ENCODE results near the gene HSBP1L1. TPM values are rescaled to one million over a fixed set of nuclear protein-coding genes. Genes with fewer than 3 reads are reported as not detected.

The HSBP1L1 gene
- total and polyA plus RNA-seq, 2 of the 13 experiments (the other 11 are each of a cell fraction or from before 2014, with no cell fraction given), result 22.6 to 45.1 TPM

DNA sequence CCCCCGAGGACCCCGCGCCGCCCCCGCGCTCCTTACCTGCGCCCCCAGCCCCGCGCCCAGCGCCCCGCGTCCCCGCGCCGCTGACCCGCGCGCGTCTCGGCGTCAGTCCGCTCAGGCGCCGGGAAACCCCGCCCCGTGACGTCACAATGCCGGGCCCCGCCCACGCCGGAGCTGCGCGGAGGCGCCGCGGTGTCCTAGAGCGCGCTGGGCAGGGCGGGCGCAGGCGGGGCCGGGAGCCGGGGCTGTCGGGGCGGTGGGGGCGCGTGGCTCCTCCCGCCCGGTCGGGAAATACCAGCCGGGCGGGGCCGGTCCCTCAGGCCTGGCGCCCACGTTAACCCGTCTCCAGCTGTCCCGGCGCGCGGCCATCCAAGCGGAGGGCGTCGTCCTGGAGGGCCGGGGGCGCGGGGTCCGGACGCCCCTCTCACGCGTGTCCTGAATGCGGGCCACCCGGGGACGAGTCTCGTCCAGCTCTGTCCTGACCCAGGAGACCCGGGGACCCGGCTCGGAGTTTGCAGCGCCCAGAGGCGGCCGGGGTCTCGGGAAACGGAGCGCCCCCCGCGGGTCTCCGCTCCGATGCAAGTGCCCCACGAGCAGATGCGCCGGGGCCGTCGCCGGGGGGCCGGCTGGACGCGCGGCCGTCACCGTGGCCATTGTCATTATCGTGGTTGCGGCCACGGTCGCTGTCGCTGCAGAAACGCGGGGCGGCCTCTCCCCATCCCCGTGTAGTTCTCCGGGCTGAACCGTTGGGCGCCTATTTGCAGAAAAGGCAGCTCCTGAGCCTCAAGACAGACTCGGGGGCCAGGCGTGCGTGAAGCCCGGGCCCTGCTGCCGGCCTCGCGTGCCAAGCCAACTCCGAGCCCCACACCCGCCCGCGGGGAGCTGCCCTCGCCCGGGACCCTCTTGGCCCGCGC lies 12.6 kb upstream of the HSBP1L1 start, which contains the start of gene SLC66A2 (continued):
- TF ChIP-seq, protein P1, sequence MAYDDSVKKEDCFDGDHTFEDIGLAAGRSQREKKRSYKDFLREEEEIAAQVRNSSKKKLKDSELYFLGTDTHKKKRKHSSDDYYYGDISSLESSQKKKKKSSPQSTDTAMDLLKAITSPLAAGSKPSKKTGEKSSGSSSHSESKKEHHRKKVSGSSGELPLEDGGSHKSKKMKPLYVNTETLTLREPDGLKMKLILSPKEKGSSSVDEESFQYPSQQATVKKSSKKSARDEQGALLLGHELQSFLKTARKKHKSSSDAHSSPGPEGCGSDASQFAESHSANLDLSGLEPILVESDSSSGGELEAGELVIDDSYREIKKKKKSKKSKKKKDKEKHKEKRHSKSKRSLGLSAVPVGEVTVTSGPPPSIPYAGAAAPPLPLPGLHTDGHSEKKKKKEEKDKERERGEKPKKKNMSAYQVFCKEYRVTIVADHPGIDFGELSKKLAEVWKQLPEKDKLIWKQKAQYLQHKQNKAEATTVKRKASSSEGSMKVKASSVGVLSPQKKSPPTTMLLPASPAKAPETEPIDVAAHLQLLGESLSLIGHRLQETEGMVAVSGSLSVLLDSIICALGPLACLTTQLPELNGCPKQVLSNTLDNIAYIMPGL (CRISPR knock-in tag; IDR thresholded peaks at IDR 0.05; ENCODE audit: borderline replicate concordance in 1 of 2, low read depth in 1 of 2), result peak; percentile 24 to 49; a peak in 1 of 4 replicates
- no peak for TF ChIP-seq ZNF101 (CRISPR knock-in tag; IDR thresholded peaks at IDR 0.05; ENCODE audit: borderline replicate concordance, low read depth)
- no peak for TF ChIP-seq POGZ (CRISPR knock-in tag; IDR thresholded peaks at IDR 0.05)
- TF ChIP-seq, protein P2, sequence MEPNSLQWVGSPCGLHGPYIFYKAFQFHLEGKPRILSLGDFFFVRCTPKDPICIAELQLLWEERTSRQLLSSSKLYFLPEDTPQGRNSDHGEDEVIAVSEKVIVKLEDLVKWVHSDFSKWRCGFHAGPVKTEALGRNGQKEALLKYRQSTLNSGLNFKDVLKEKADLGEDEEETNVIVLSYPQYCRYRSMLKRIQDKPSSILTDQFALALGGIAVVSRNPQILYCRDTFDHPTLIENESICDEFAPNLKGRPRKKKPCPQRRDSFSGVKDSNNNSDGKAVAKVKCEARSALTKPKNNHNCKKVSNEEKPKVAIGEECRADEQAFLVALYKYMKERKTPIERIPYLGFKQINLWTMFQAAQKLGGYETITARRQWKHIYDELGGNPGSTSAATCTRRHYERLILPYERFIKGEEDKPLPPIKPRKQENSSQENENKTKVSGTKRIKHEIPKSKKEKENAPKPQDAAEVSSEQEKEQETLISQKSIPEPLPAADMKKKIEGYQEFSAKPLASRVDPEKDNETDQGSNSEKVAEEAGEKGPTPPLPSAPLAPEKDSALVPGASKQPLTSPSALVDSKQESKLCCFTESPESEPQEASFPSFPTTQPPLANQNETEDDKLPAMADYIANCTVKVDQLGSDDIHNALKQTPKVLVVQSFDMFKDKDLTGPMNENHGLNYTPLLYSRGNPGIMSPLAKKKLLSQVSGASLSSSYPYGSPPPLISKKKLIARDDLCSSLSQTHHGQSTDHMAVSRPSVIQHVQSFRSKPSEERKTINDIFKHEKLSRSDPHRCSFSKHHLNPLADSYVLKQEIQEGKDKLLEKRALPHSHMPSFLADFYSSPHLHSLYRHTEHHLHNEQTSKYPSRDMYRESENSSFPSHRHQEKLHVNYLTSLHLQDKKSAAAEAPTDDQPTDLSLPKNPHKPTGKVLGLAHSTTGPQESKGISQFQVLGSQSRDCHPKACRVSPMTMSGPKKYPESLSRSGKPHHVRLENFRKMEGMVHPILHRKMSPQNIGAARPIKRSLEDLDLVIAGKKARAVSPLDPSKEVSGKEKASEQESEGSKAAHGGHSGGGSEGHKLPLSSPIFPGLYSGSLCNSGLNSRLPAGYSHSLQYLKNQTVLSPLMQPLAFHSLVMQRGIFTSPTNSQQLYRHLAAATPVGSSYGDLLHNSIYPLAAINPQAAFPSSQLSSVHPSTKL (CRISPR knock-in tag; IDR thresholded peaks at IDR 0.05), result peak; percentile 13; the same call in 1 of the 2 replicates
- TF ChIP-seq, protein P3, sequence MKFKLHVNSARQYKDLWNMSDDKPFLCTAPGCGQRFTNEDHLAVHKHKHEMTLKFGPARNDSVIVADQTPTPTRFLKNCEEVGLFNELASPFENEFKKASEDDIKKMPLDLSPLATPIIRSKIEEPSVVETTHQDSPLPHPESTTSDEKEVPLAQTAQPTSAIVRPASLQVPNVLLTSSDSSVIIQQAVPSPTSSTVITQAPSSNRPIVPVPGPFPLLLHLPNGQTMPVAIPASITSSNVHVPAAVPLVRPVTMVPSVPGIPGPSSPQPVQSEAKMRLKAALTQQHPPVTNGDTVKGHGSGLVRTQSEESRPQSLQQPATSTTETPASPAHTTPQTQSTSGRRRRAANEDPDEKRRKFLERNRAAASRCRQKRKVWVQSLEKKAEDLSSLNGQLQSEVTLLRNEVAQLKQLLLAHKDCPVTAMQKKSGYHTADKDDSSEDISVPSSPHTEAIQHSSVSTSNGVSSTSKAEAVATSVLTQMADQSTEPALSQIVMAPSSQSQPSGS (CRISPR knock-in tag; IDR thresholded peaks at IDR 0.05), result 0 out of 2 replicates have a peak, but pooled peaks have one; percentile 20
- TF ChIP-seq TARDBP (CRISPR knock-in tag; IDR thresholded peaks at IDR 0.05), result no peak
- TF ChIP-seq, protein P4, sequence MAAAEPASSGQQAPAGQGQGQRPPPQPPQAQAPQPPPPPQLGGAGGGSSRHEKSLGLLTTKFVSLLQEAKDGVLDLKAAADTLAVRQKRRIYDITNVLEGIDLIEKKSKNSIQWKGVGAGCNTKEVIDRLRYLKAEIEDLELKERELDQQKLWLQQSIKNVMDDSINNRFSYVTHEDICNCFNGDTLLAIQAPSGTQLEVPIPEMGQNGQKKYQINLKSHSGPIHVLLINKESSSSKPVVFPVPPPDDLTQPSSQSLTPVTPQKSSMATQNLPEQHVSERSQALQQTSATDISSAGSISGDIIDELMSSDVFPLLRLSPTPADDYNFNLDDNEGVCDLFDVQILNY (CRISPR knock-in tag; conservative IDR thresholded peaks at IDR 0.05), result no peak
- TF ChIP-seq, protein P5, sequence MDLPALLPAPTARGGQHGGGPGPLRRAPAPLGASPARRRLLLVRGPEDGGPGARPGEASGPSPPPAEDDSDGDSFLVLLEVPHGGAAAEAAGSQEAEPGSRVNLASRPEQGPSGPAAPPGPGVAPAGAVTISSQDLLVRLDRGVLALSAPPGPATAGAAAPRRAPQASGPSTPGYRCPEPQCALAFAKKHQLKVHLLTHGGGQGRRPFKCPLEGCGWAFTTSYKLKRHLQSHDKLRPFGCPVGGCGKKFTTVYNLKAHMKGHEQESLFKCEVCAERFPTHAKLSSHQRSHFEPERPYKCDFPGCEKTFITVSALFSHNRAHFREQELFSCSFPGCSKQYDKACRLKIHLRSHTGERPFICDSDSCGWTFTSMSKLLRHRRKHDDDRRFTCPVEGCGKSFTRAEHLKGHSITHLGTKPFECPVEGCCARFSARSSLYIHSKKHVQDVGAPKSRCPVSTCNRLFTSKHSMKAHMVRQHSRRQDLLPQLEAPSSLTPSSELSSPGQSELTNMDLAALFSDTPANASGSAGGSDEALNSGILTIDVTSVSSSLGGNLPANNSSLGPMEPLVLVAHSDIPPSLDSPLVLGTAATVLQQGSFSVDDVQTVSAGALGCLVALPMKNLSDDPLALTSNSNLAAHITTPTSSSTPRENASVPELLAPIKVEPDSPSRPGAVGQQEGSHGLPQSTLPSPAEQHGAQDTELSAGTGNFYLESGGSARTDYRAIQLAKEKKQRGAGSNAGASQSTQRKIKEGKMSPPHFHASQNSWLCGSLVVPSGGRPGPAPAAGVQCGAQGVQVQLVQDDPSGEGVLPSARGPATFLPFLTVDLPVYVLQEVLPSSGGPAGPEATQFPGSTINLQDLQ (CRISPR knock-in tag; IDR thresholded peaks at IDR 0.05), result 0 out of 2 replicates have a peak, but pooled peaks have one; percentile 15
- TF ChIP-seq, protein P6, sequence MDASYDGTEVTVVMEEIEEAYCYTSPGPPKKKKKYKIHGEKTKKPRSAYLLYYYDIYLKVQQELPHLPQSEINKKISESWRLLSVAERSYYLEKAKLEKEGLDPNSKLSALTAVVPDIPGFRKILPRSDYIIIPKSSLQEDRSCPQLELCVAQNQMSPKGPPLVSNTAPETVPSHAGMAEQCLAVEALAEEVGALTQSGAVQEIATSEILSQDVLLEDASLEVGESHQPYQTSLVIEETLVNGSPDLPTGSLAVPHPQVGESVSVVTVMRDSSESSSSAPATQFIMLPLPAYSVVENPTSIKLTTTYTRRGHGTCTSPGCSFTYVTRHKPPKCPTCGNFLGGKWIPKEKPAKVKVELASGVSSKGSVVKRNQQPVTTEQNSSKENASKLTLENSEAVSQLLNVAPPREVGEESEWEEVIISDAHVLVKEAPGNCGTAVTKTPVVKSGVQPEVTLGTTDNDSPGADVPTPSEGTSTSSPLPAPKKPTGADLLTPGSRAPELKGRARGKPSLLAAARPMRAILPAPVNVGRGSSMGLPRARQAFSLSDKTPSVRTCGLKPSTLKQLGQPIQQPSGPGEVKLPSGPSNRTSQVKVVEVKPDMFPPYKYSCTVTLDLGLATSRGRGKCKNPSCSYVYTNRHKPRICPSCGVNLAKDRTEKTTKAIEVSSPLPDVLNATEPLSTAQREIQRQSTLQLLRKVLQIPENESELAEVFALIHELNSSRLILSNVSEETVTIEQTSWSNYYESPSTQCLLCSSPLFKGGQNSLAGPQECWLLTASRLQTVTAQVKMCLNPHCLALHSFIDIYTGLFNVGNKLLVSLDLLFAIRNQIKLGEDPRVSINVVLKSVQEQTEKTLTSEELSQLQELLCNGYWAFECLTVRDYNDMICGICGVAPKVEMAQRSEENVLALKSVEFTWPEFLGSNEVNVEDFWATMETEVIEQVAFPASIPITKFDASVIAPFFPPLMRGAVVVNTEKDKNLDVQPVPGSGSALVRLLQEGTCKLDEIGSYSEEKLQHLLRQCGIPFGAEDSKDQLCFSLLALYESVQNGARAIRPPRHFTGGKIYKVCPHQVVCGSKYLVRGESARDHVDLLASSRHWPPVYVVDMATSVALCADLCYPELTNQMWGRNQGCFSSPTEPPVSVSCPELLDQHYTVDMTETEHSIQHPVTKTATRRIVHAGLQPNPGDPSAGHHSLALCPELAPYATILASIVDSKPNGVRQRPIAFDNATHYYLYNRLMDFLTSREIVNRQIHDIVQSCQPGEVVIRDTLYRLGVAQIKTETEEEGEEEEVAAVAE (CRISPR knock-in tag; IDR thresholded peaks at IDR 0.05; ENCODE audit: borderline replicate concordance), result no peak
- TF ChIP-seq ATF7 (IDR thresholded peaks at IDR 0.05), result no peak
- TF ChIP-seq ATF7 (CRISPR knock-in tag; IDR thresholded peaks at IDR 0.05), result no peak

Data from HepG2 (cell line).